IMR-90 (cell line): ENCODE measurements around the gene LENG9.

Experiments used
- BHLHE40 ChIP-seq: fragments of 150-350 bp; IDR thresholded peaks from 2 replicates; pipeline ENCODE4 v1.6.1; 2016; ENCODE audit warnings: mild to moderate bottlenecking, low read depth, low read length
- CEBPB ChIP-seq: IDR thresholded peaks from 2 replicates; pipeline ENCODE4 v1.6.1; 2012; ENCODE audit warnings: low read depth, low read length, improper control_type of control experiment
- CHD1 ChIP-seq: IDR thresholded peaks from 2 replicates; pipeline ENCODE4 v1.6.1; 2012; ENCODE audit warnings: low read depth, low read length, improper control_type of control experiment
- CTCF ChIP-seq: conservative IDR thresholded peaks from 2 replicates; pipeline ENCODE4 v1.5.1; 2012; ENCODE audit warnings: mild to moderate bottlenecking, low read depth, low read length, improper control_type of control experiment
- FOS ChIP-seq: fragments of 150-350 bp; IDR thresholded peaks from 2 replicates; pipeline ENCODE4 v1.6.1; 2016; ENCODE audit warnings: low read depth, low read length
- MXI1 ChIP-seq: IDR thresholded peaks from 2 replicates; pipeline ENCODE4 v1.6.1; 2012; ENCODE audit warnings: low read depth, mild to moderate bottlenecking, low read length, moderate library complexity, borderline replicate concordance
- POLR2A ChIP-seq: IDR thresholded peaks from 2 replicates; pipeline ENCODE4 v1.6.1; 2012; ENCODE audit warnings: mild to moderate bottlenecking, low read depth, low read length
- RAD21 ChIP-seq: IDR thresholded peaks from 2 replicates; pipeline ENCODE4 v1.6.1; 2012; ENCODE audit warnings: low read length, improper control_type of control experiment
- USF2 ChIP-seq: fragments of 150-350 bp; IDR thresholded peaks from 2 replicates; pipeline ENCODE4 v1.6.1; 2017; ENCODE audit warnings: mild to moderate bottlenecking, antibody characterized with exemption, low read length, low read depth

- TF ChIP-seq CTCF (no peak), POLR2A (no peak), CEBPB (no peak), CHD1 (no peak), BHLHE40 (no peak), FOS (no peak), MXI1 (no peak), RAD21 (no peak), USF2 (no peak)
Observed at GRCh38 chr19:54480051-54480450, 16.5 kb upstream of the LENG9 start.
